Activated CD8-positive, alpha-beta memory T cell treated with anti-CD3 and anti-CD28 coated beads for 4 hours (primary cell): Measurements from ENCODE around the gene PRDM2.
A peak's percentile ranks its signal among the peaks of the same experiment; 100 is the strongest.
"Not testable (repeated sequence)": the region's sequence is repeated elsewhere in the genome, so short reads cannot be mapped to it uniquely, and the experiment has no call there.

Source experiments
- DNase-seq, 2 donors: peaks; one replicate each; pipeline ENCODE4 v3.0.0-alpha.2; 2020; ENCODE audit warnings: low read depth in 2 of 2

Gene PRDM2, protein sequence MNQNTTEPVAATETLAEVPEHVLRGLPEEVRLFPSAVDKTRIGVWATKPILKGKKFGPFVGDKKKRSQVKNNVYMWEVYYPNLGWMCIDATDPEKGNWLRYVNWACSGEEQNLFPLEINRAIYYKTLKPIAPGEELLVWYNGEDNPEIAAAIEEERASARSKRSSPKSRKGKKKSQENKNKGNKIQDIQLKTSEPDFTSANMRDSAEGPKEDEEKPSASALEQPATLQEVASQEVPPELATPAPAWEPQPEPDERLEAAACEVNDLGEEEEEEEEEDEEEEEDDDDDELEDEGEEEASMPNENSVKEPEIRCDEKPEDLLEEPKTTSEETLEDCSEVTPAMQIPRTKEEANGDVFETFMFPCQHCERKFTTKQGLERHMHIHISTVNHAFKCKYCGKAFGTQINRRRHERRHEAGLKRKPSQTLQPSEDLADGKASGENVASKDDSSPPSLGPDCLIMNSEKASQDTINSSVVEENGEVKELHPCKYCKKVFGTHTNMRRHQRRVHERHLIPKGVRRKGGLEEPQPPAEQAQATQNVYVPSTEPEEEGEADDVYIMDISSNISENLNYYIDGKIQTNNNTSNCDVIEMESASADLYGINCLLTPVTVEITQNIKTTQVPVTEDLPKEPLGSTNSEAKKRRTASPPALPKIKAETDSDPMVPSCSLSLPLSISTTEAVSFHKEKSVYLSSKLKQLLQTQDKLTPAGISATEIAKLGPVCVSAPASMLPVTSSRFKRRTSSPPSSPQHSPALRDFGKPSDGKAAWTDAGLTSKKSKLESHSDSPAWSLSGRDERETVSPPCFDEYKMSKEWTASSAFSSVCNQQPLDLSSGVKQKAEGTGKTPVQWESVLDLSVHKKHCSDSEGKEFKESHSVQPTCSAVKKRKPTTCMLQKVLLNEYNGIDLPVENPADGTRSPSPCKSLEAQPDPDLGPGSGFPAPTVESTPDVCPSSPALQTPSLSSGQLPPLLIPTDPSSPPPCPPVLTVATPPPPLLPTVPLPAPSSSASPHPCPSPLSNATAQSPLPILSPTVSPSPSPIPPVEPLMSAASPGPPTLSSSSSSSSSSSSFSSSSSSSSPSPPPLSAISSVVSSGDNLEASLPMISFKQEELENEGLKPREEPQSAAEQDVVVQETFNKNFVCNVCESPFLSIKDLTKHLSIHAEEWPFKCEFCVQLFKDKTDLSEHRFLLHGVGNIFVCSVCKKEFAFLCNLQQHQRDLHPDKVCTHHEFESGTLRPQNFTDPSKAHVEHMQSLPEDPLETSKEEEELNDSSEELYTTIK (N-terminal part only)

DNA sequence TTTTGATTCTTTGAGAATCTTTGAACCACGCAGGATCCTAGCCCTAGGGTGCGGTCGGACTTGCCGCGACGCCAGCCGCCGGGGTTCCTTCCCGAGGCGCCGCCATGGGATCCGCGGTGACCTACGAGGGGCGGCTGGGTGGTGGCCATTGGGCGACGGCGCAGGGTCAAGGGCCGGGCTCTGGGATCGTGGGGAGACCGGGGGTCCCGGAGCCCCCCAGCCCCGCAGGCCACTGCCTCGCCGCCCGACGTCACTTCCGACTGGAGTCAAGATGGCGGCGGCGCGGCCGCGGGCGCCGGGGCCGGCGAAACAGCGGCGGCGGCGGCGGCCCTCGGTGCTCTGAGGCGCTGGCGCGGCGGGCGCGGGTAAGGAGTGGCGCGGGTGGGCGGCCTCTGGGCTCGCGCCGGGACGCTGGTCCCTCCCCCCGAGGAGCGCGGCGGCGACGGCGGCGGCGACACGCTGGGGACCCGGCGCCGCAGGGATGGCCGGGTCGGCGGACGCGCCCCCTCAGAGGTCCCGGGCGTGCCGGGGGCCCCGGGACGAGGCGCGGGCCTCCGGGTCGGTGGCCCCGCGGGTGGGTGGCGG lies at the start of gene PRDM2:
PRDM2 (plus strand) TSS at position 253 of the 585 bp plus-strand sequence. CDS start 15,418 bp downstream, outside the sequence.
- DNase-seq: peak in 1 of 2 donors; percentile 28

DNA sequence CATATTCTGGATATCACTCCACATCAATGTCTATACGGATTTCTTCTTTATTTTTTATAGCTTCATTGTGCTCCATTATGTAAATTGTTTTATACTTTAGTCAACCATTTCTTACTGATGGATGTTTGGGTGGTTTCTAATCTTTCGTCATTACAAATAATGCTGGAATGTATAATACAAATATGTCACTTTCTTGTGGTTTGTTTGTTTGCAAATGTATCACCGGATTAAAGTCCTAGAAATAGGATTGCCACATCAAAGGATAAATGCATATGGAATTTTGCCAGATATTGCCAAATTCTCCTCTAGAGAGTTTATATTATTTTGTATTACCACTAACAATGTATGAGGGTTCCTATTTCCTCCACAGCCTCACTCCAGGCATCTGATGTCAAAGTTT lies 48.7 kb upstream of the PRDM2 start:
- no peak for DNase-seq

DNA sequence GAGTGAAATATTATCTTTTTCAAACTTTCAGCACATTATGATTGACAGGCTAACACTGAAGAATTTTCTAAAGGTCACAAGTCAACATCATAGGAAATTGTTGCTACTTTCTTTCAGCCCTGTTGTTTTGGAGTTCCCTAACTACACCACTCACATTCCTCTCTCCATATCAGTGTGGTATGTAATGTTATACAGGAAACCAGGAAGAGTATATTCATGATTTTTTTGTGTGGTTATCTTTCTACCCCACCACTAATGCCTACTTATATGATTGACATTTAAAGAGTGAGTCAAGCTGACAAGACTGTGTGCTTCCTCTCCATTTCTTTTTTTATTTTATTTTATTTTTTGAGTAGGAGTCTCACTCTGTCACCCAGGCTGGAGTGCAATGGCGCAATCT lies 47.8 kb upstream of the PRDM2 start:
- no peak for DNase-seq

DNA sequence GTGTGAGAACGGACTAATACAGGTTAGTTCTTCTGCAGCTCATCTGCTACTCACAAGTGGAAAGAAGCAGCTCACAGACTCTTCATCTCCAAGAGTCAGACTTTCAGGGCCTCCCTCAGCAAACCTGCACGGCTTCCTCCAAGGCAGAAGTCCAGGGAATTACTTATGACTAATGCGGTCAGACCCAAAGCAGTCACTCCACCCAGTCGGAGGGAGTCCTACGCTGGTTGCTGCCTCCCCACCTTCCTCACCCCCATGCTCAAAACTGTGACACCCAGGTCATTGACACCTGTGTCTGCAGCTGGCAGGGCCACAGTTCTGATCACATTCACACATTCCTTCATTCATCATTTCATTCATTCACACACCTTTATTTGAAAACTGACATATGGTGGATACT lies 38.4 kb upstream of the PRDM2 start:
- DNase-seq: no peak

DNA sequence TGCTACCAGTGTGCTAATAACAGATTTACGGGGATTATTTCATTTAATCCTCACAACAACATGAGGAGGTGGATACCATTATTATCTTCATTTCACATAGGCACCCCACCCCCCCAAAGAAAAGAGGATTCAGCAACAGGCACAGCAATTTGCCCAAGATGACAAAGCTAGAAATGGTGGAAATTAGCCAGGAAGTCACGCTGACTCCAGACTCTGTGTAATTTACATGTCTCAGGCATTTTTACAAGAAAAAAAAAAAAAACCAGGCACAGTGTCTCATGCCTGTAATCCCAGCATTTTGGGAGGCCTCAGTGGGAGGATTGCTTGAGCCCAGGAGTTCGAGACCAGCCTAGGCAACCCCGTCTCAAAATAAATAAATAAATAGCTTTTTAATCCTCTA lies 37.5 kb upstream of the PRDM2 start:
- DNase-seq: no peak

DNA sequence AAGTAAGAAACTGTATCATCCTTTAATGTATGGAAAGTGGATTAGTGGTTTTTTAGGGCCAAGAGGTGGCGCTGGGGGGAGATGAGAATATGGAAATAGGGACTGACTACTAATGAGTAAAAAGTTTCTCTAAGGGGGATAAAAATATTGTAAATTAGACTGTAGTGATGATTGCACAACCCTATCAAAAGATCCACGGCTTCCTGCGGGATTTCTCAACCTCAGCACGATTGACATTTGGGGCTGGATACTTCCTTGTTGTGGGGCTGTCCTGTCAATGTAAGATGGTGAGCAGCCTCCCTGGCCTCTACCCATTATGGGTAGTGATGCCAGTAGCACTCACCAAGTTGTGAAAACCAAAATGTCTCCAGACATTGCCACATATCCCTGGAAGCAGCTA lies 36.0 kb upstream of the PRDM2 start:
- no peak for DNase-seq

DNA sequence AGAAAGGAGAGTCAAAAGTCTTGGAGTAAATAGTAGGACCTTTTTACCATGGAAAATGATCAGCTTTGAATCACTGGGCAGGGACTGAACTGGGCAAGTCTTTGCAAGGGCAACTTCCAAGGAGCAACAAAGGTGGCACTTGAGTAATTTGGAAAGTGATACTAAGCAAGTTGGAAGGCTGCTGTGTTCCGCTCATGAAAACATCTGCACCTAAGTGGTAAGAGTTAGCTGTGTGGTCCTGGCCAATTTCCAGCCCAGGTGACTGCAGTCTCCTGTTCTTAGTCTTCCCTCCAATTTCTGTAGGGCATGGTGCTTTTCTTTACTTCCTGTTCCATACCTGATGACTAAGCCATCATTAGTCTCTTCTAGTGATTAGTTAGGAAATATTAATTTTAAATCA lies 35.5 kb upstream of the PRDM2 start:
- DNase-seq: no peak

DNA sequence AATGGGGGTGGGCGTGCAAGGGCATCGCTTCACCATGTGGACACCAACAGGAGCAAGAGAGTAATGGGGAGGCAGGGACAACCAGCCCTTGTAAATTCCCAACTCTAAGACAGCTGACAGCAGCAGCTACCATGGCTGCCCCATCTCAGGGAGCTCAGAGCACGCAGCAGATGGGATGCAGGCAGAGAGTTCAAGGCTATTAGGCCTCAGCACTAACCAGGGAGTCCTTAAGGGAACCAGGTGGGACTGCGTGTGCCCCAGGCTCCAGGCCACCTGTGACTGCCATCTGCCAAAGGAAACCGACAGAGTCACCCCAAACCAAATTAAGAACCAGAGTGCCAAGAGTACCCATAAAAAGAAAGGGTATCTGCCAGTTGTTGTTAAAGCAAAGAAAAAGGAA lies 33.7 kb upstream of the PRDM2 start:
- DNase-seq: no peak

DNA sequence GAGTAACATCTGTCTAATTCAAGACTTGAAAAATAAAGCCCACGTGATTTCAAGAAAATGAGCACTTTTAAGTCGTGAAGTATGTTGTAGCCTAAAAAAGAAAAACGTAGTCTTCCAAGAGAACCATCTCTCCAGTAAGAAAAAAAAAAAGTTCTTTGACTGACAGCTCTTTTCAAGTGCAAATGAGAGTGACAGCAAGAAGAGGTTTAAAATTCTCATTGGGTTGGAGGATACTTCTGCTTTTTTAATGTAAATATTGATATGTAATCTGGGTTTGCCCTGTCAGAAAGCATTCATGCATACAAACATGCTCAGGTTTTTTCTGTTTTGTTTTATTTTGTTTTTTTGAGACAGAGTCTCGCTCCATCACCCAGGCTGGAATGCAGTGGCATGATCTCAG lies 32.3 kb upstream of the PRDM2 start:
- no peak for DNase-seq

DNA sequence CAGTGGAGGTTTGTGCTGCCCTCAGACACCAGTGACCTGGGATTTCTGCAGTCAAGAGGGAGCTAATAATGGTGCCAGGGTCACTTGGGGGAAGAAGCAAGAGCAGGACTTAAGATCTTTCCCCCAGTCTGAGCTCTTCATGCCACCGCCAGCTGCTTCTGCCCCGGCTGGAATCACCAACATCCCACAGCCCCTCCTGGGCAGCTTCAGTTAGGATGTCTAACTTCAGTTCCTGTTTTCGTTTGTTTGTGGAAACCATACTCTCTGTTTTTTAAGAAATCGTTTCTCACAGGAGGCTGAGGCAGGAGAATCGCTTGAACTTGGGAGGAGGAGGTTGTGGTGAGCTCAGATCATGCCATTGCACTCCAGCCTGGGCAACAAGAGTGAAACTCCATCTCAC lies 25.6 kb upstream of the PRDM2 start:
- no peak for DNase-seq

DNA sequence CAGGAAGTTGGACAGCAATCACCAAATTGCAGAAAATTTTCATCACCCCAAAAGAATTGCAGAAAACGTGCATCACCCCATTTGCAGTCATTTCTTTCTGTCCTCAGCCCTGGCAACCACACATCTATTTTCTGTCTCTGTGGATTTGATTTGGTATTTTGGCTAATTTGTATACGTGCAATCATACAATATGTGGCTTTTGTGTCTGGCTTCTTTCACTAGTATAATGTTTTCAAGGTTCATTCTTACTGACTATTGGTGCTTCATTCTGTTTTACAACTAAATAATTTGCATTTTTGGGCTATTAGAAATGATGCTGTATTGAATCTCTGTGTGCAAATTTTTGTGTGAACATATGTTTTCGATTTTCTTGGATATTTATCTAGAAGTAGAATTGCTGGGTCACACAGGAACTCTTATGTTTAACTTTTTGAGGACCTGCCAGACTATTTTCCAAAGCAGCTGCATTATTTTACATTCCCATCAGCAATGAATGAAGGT lies 24.8 kb upstream of the PRDM2 start:
- DNase-seq: no peak

DNA sequence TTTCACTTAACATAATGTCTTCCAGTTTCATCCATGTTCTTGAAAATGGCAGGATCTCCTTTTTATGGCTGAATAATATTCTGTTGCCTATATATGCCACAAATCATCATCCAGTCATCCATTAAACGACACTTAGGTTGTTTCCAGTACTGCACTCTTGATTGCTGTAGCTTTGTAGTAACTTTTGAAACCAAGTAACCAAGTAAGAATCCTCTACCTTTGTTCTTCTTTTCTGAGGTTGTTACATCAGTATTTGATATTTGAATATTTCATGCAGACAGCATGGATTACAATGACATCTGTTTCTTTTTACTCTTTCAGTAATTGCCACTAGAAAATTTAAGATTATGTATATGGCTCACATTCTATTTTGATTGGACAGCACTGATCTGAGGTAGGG lies 22.1 kb upstream of the PRDM2 start:
- DNase-seq: no peak

DNA sequence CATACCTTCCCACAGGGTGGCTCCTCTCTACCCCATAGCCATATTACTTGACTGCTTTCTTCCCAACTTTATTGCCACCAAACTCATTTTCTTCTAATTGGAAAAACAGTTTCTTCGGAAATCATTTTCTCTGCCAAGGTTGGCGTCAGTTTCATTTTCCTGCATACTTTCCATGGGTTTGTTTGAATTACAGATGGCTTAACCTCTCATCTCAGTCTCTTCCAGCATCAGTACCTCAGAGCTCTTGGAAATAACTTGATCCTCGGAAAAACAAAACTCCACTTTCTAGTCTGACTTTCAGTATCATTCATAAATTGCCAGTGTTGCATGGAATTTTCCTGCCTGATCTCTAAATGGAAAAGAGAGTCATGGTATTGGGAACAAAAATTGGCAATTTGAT lies 20.3 kb upstream of the PRDM2 start:
- no peak for DNase-seq

DNA sequence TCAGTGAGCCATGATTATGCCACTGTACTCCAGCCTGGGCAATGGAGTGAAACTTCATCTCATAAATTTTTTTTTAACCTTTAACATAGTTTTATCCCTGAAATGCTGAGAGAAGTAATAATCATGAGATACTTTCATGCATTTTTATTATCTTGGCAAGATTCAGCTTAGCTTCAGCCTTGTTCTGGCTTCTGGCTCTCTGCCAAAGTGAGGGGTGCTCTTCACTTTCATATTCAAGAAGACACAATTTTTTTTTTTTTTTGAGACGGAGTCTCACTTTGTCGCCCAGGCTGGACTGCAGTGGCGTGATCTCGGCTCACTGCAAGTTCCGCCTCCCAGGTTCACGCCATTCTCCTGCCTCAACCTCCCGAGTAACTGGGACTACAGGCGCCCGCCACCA lies 19.4 kb upstream of the PRDM2 start:
- not testable (repeated sequence) for DNase-seq

DNA sequence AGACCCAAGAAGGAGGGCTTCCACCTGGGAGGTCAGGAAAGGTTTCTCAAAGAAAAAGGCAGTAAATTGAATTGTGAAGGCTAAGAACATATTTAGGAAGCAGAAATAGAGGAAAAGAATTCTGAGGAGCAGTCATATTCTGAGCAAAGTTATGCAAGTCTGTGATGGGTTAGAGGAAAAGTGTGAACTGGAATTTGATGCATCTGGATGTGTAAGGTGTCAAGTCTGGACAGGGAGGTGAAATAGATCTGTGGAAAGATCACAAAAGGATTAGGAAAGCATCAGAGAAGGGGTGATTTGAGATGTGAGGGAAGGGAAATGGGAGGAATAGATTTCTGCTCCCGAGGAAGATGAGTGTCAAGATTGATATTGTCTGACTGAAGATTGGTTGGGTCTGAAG lies 18.1 kb upstream of the PRDM2 start:
- DNase-seq: no peak

DNA sequence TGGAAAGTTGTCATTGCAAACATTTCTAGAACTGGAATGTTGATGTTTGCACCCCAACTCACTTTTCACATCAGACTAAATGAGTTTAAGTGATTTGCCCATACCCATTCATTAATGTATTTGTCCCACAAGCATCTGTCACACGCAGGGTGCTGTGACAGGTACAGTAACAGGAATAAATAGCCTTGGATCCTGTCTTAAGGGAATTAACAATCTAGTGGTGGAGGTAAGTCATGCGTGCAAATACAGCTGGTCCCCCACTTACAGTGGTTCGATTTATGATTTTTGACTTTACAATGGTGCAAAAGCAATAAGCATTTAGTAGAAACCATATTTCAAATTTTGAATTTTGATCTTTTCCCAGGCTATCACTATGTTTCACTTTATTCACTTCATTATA lies 17.5 kb upstream of the PRDM2 start:
- no peak for DNase-seq

DNA sequence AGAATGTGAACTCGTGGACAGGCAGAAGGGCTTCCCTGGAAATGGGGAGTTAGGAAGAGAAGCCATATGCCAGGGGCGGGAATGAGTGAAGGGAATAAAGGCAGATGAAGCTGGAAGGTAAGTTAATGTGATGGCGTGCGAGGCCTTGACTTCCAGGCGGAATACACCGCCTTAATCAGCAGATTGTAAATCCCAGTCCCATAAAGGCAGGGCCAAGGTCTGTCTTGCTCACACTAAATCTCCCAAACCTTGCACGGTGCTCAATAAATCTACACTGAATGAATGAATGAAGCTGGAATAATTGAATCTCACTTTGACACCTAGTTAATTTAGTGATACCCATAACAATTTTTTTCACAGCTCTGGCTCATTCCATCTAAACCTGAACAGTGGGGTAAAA lies 16.8 kb upstream of the PRDM2 start:
- no peak for DNase-seq

DNA sequence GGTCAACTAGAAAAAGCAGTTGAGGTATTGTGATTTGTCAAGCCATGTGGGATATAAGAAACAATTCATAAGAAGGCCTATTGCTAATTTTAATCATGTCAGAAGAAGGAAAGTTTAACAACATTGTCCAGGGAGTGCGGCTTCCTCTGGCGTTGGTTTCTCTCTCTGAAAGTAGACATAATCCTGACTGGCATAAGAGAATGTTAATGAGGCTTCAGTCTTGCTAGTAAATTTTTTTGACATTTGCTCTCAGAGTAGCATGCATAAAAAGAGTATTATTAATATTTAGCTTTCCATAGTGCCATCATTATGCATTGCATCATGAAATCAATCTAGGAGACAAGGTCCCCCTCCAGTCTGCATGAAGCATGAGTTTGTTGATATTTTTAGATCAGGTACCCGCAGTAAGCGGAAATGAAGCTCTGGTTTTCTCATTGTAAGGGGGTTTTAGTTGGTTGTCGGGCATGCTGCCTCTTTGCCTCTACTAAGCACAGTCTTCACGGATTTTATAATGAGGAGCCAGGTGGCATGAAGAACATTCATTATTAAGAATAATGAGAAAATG lies 12.8 kb upstream of the PRDM2 start:
- DNase-seq: no peak

DNA sequence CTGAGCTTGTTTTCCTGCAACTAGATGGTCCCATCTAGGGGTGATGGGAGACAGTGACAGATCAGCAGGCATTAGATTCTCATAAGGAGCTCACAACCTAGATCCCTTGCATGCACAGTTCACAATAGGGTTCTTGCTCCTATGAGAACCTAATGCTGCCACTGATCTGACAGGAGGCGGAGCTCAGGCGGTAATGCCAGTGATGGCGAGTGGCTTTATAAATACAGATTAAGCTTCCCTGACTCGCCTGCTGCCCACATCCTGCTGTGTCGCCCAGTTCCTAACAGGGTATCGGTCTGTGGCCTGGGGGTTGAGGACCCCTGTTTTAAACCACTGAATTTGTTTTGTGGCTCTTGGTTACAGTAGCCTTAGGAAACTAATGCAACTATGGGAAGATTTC lies 6.9 kb upstream of the PRDM2 start:
- DNase-seq: not testable (repeated sequence)

DNA sequence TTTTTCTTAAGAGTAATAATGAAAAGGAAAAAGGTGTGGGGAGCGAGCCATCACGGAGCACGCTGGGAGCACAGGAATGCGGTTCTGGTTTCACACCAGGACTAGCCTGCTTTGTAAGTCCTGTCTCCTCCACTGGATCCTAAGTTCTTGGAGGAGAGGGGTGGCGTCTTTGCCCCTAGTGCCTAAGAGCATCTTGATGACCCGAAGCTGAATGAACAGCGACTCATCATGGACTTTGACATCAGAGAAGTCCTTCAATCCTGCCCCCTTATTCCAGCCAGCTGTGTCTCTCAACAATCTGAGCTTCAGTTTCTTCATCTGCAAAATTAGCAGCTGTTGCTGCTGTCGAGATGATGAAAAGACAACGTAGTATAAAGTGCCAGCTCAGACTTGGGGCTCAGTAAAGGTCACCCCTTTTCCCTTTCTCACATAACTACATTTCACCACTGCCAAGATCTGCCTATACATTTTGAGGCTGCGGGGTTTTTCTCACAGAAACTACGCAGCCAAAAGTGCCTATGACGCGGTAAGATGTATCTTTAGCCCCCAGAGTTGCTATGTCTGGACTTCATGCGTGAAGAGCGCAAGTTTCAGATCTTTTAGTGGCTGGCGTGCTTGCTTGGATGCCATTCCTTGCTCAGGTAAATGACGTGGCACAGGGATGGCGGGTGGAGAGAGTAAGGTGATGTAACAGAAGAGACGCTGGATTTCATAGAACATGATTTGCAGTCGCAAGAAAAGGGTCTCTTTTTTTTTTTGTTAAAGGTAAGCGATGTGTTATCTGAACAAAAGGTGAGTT lies 4.9 kb upstream of the PRDM2 start:
- DNase-seq: no peak
